Keratinocyte (primary cell): ENCODE results near the gene SCT.

Experiments
- CTCF ChIP-seq, 3 experiments: IDR thresholded peaks in 1 of 3; conservative IDR thresholded peaks in 1 of 3; optimal IDR thresholded peaks in 1 of 3; 2 replicates in 2 of 3; 3 replicates in 1 of 3; pipeline versions ENCODE3 to v1.5.1; 2011; ENCODE audit warnings: low read length in 3 of 3, mild to moderate bottlenecking in 3 of 3, moderate library complexity in 2 of 3, control low read depth in 1 of 3, inconsistent platforms in 1 of 3; ENCODE audit not compliant: insufficient read depth in 2 of 3; ENCODE audit errors: extremely low read depth in 1 of 3
- EZH2 ChIP-seq: IDR thresholded peaks from one replicate; pipeline ENCODE4 v1.6.1; 2012; ENCODE audit warnings: inconsistent platforms, mild to moderate bottlenecking, low read length, moderate library complexity

- TF ChIP-seq CTCF (optimal IDR thresholded peaks at IDR 0.05 in 1 of 3, IDR thresholded peaks at IDR 0.05 in 1 of 3, conservative IDR thresholded peaks at IDR 0.05 in 1 of 3; ENCODE audit: extremely low read depth in 1 of 3, insufficient read depth in 2 of 3, low read length in 3 of 3) (no peak), EZH2 (no peak)
Observed at GRCh38 chr11:618856-619627, 7.9 kb downstream of the SCT start.
